GM10847 (cell line): ENCODE measurements around the gene SHC4.

Experiments
- POLR2A ChIP-seq: IDR thresholded peaks from 2 replicates; pipeline ENCODE4 v1.6.1; 2011; ENCODE audit not compliant: insufficient read length; ENCODE audit errors: extremely low read depth

Gene SHC4

GRCh38 chr15:48976444-48977088 lies 12.8 kb upstream of the SHC4 start:
- TF ChIP-seq POLR2A = no peak

DNA sequence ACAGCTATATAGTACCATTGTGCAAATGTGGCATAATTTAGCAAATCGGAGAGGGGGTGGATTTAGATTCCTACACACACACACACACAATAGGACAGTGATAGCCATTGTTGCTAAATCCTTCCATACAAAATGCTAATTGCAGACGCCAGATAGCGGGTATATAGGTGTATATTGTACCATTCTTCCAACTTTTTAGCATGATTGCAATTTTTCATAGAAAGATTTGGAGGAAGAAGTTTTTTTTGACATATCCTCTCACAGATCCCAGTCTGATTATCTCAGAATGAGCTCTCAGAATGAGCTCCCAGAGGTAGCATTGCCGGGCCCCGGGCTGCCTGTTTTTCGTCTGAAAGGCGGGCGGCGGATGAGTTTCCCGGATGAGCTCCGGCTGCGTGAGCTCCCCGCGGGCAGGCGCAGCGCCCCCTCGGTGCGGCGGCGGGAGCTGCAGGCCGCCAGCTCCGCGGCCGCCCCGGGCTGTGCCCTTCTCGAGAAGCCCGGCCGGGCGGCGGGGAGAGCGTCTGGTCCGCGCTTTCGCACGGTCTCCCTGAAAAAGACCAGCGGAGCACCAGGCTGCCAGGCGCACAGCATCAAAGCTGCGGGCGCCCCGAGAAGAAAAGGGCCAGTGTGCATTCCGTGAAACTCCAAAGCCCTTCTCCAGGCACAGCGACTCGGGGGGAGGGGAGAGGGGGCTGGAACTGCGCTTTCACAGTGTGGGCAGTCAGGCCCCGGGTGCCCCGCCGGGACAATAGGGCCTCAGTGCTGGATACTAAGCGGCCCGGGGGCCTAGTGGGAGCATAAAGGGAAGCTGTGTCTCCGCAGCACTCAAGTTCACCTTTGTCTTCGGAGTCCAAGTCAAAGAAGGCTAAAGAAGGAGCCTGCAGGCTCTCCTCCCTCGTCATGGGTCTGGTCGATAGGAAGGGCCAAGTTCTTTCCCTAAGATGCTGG lies 12.0 kb upstream of the SHC4 start:
- TF ChIP-seq POLR2A = no peak

DNA sequence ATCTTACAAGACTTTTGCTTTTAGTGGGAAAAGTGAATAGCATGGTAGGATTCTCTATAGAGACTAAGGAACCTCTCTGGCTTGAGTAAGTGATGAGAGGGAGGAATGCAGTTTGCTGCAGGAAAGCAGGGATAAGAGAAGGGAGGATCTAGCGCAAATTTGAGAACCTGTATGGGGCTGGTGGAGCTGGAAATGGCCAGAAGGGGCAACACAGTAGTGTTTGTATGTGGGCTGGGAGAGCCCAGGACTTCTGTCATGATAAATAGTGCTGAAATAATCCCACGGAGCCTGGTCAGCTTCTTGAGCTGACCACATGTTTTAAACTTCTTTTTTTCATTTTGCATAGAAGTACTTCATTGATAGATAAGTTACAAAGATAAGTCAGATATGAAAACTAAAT lies 11.2 kb upstream of the SHC4 start:
- no peak for TF ChIP-seq POLR2A

DNA sequence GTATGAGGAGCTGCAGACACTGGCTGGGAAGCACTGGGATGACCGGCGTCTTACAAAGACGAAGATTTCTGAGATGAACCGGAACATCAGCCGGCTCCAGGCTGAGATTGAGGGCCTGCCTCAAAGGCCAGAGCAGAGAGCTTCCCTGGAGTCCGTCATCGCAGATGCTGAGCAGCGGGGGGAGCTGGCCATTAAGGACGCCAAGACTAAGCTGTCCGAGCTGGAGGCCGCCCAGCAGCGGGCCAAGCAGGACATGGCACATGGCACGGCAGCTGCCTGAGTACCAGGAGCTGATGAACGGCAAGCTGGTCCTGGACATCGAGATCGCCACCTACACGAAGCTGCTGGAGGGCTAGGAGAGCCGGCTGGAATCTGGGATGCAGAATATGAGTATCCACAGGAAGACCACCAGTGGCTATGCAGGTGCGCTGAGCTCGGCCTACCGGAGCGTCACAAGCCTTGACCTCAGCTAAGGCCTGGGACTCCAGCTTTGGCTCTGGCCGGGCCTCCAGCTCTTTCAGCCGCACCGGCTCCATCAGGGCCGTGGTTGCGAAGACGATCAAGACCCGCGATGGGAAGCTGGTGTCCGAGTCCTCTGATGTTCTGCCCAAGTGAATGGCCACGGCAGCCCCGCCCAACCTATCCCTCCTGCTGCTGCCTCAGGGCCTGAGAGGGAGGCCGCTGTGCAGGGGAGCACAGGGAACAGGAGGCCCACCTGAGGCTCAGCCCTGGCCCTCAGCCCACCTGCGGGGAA lies 9.2 kb upstream of the SHC4 start:
- TF ChIP-seq POLR2A = no peak

- TF ChIP-seq POLR2A = no peak
Measured at GRCh38 chr15:48968066-48968465, 4.3 kb upstream of the SHC4 start.

DNA sequence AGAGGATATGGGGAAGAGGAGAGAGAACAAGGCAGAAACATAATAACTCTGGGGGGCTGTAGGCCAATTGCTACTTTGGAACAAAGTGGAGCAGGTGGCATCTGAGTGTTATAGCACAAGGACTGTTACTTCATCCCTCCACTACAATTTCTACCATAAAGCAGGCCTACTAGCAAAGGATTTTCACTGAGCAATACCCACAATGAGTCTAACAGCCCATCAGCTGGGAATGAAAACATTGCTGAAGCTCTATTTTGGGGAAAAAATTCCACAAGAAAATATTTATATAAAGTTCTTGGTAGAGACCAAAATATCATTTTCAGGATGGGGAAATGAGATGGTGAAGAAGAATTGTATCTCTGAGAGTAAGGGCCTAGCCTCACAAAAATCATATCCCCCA lies 3.6 kb upstream of the SHC4 start:
- no peak for TF ChIP-seq POLR2A

DNA sequence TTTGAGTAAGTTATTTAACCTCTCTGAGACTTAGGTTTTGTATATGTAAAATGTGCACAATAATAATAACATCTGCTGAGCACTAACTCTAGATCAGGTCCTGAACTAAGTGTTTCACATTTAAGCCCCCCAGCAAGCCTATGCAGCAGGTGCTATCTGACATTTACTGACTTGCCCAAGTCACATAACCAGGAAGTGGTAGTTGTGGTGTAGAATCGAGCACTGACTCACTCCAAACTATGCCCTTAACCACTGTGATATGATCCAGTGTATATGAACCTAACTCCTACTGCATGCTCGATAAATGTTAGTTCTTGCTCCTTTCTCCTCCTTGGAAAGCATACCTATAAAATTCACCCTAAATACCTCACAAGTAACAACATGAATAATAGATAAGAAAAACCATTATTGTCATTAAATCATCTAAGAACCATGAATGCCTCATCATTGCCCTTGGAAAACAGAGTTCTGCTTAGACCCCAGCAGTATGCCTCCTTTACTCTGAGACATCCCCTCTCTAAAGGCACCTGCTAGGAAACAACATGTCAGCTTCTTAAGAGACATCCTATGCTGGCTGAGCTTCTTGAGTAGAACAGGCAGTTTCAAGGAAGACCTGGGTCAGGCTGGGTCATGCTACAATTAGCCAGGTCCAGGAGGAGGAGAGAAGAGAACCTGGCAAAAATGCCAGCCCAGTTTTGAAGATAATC lies 3.0 kb upstream of the SHC4 start:
- no peak for TF ChIP-seq POLR2A

DNA sequence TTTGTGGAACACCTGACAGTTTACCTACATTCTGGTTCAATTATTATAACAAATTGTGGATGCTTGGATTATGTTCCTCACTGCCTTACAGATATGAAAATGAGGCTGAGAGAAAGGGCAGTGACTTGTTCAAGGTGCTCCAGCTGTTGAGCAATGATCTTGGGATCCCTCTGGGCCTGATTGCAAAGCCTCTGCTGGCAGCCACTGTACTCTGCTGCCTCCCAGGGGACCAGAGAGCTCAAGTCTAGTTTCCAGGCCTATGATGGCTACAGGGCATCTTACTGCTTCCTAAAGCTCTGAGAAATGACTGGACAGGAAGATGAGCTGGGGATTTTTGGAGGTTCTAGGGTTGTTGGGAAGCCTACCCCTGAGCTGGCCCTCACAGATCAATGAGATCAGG lies 2.3 kb upstream of the SHC4 start:
- TF ChIP-seq POLR2A = no peak

DNA sequence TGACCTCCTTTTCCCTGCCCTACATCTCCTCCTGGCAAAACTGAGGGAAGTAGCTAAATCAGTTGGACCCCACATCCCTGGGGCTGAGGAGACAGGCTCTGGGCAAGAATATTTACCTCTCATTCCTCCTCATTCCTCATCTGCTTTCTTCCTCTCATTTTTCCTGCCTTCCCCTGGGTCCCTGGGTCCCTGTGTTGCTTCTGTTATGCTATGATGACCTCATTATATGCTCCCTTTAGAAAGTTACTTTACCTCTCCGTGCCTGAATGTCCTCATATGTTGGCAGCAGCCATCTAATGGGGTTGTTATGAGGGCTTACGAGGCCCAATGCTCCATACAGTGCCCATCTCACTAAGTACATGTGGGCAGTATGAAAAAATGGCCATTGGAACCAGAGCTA lies 1.2 kb upstream of the SHC4 start:
- no peak for TF ChIP-seq POLR2A

GRCh38 chr15:48962662-48963523 lies 826 bp downstream of the SHC4 start:
- no peak for TF ChIP-seq POLR2A

DNA sequence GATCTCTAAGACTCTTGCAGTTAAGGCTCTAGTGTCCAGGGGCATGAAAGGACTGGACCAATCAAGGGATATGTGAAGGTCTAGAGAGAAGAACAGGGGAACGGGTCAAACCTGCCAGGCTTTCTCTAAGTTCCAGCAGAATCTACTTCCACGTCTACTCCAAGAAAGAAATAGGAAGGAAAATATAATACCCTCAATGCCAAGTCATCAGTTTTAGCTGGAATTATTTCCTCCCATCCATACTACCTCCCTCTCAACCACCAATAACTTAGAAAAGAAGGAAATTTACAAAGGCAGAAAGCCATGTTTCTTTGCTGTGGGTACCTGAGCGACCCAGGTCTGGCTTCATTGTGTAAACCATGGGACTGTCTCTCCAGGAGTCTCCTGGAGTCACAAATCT lies 7.8 kb downstream of the SHC4 start:
- TF ChIP-seq POLR2A = no peak

- TF ChIP-seq POLR2A = no peak
Measured at GRCh38 chr15:48955370-48955769, 8.3 kb downstream of the SHC4 start.

- TF ChIP-seq POLR2A = no peak
Measured at GRCh38 chr15:48954538-48954937, 9.2 kb downstream of the SHC4 start.

DNA sequence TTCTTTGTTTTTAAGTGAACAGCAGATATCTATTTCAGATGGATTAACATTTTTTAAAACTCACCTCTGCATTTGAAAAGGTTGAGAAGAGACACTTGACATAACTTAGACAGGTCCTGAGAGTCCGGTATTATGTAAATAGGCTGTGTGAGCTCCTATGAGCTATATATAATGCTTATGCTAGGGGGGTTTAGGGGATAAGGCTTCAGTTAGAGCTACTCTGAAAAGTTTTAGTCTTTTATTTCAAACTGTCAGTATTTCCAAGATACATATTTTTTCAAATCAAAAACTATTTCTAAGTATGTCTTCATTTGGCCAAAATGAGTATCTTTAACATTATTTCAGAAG lies 16.9 kb downstream of the SHC4 start:
- no peak for TF ChIP-seq POLR2A

- no peak for TF ChIP-seq POLR2A
Measured at GRCh38 chr15:48946074-48946839, 17.5 kb downstream of the SHC4 start.
